HAP-1 (cell line): Measurements from ENCODE around the gene MFAP4.

Source experiments
- DNase-seq, 2 experiments: peaks; one replicate each; pipeline ENCODE4 v3.0.0-alpha.2; 2016 to 2020; ENCODE audit warnings: low spot score in 2 of 2
- H3K27me3 ChIP-seq: fragments of 250-450 bp; sonication (Bioruptor Pico); 2 replicates; pipeline ENCODE4 v1.5.1; 2020; ENCODE audit warnings: low read depth, mild to moderate bottlenecking, moderate library complexity
- H3K36me3 ChIP-seq: fragments of 250-450 bp; sonication (Bioruptor Pico); replicated peaks from 2 replicates; pipeline ENCODE4 v1.5.1; 2020; ENCODE audit warnings: mild to moderate bottlenecking
- H3K4me1 ChIP-seq: fragments of 250-450 bp; sonication (Bioruptor Pico); 2 replicates; pipeline ENCODE4 v1.5.1; 2020; ENCODE audit warnings: mild to moderate bottlenecking
- H3K4me3 ChIP-seq: fragments of 250-450 bp; sonication (Bioruptor Pico); 2 replicates; pipeline ENCODE4 v1.5.1; 2020; ENCODE audit warnings: mild to moderate bottlenecking, moderate library complexity
- H3K9me3 ChIP-seq: fragments of 250-450 bp; sonication (Bioruptor Pico); 2 replicates; pipeline ENCODE4 v1.5.1; 2020; ENCODE audit warnings: mild to moderate bottlenecking, moderate library complexity
- in situ Hi-C: fragments of 300-500 bp; cut with MboI; formaldehyde crosslinking; loops from 3 replicates; pipeline ENCODE4 v1.14.3; 2020; ENCODE audit warnings: low sequenced_read_pairs, inconsistent platforms, mixed read lengths

The MFAP4 gene

DNA sequence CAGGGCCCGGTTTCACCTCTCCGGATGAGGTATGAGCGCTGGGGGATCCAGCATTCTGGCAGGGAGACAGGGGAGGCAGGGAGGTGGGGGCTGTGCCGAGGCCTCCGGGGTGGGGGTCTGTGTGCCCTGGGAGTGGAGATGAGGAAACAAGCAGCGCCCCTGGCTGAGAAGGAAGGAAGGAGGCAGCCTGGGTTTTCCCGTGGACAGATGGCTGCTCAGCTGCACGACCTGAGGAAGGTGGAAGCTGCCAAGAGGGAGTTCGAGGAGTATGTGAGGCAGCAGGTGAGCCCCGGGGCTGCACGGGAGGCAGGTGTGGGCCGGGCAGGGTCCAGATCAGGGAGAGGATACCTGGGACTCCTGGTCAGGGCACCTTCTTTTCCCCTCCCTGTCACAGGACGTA, 28.3 kb upstream of the MFAP4 start:
- no peak overlapping the region for H3K4me3 ChIP-seq
- in situ Hi-C loops, result no loop called here
- DNase-seq, result no peak
- H3K4me1 ChIP-seq, result no peaks in the 10 kb centered on the region
- no peaks in the 10 kb centered on the region for H3K27me3 ChIP-seq
- no peaks in the 10 kb centered on the region for H3K36me3 ChIP-seq
- H3K9me3 ChIP-seq, result no peaks in the 10 kb centered on the region

DNA sequence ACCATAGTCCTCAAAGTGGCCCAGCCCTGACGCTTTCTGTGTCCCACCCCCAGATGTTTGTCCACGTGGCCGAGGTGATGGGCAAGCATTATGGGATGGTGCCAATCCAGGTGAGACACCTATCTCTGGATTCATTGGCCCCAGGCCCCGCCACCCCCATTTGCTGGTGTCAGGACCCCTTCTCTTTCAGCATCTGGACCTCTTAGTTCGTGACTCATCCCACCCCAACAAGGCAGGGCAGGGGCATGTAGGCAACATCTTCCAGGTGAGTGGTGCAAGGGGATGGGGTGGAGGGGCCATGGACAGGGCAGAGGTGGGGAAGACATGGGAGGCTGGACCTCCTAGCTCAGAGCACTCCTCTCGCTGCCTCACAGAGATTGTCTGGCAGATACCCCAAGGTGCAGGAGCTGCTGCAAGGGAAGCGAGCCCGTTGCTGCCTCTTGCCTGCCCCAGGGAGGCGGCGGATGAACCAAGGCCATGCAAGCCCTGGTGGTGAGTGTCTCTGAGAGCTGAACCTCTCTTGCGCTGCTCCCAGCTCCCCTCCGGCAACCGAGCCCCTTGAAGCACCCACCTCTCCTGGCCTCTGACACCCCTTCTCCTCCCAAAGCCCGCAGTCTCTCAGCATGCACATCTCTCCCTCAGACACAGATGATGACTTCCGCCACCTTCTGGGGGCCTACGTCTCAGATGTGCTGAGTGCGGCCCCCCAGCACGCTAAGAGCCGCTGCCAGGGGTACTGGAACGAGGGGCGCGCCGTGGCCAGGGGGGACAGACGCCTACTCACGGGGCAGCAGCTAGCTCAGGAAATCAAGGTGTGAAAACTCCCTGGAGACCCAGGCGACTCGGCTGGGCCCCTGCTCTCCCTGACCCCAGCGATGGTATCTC, 27.6 kb upstream of the MFAP4 start:
- Histone ChIP-seq H3K4me3 (no peak overlapping the region), H3K36me3 (no peaks in the 10 kb centered on the region), H3K27me3 (no peaks in the 10 kb centered on the region), H3K4me1 (no peaks in the 10 kb centered on the region), H3K9me3 (no peaks in the 10 kb centered on the region)
- in situ Hi-C loops, result no loop called here
- DNase-seq, result no peak

DNA sequence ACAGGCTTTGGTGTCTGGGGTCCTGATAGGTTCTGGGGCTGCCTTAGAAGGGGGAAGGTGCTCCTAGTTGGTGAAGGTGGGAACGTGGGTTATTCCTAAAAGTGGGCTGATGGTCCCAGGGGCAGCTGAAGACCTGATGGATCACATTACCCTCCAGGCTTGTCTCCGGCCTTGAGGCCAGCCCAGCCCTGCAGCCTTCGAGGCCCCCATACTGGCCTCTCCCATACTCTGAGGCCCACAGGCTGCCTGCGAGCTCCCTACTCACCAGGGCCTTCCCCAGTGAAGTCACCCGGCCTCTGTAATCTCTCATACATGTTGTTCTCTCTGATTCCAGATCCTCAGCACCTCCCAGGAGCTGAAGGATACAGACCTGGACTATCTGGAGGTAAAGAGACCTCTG, 26.8 kb upstream of the MFAP4 start:
- in situ Hi-C loops, result no loop called here
- no peaks in the 10 kb centered on the region for H3K27me3 ChIP-seq

DNA sequence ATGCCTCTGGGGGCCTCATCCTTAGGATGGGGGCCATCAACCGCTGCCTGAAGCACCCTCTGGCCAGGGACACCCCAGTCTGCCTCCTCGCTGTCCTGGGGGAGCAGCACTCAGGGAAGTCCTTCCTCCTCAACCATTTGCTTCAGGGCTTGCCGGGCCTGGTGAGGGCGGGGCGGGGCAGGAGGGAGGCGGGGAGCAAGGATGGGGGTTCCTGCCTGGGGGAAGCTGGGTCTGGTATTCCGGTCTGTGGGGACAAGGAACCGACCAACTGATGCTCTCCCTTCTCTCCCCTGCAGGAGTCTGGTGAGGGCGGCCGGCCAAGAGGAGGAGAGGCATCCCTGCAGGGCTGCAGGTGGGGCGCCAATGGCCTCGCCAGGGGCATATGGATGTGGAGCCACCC, 26.0 kb upstream of the MFAP4 start:
- Histone ChIP-seq H3K9me3 (no peaks in the 10 kb centered on the region), H3K27me3 (no peaks in the 10 kb centered on the region), H3K4me1 (no peaks in the 10 kb centered on the region), H3K36me3 (no peaks in the 10 kb centered on the region), H3K4me3 (no peak overlapping the region)
- in situ Hi-C loops, result no loop called here
- DNase-seq, result no peak

More for the DNA sequence above, 26.8 kb upstream of the MFAP4 start:
- no peak for DNase-seq
- no peaks in the 10 kb centered on the region for H3K9me3 ChIP-seq
- H3K4me1 ChIP-seq, result no peaks in the 10 kb centered on the region
- no peaks in the 10 kb centered on the region for H3K36me3 ChIP-seq
- no peak overlapping the region for H3K4me3 ChIP-seq

DNA sequence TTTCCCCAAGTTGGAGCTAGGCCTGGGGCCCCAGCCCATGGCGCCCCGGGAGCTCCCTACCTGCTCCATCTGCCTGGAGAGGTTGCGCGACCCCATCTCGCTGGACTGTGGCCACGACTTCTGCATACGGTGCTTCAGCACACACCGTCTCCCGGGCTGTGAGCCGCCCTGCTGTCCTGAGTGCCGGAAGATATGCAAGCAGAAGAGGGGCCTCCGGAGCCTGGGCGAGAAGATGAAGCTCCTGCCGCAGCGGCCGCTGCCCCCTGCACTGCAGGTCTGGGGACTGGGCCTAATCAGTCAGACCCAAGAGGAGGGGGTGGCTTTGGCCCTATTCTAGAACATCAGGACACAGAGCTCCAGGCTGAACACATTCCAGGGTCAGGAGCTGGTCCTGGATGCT, 25.5 kb upstream of the MFAP4 start:
- H3K27me3 ChIP-seq, result no peaks in the 10 kb centered on the region
- no peak for DNase-seq
- no peaks in the 10 kb centered on the region for H3K4me1 ChIP-seq
- no peak overlapping the region for H3K4me3 ChIP-seq
- H3K36me3 ChIP-seq, result no peaks in the 10 kb centered on the region
- no peaks in the 10 kb centered on the region for H3K9me3 ChIP-seq
- in situ Hi-C loops, result no loop called here

DNA sequence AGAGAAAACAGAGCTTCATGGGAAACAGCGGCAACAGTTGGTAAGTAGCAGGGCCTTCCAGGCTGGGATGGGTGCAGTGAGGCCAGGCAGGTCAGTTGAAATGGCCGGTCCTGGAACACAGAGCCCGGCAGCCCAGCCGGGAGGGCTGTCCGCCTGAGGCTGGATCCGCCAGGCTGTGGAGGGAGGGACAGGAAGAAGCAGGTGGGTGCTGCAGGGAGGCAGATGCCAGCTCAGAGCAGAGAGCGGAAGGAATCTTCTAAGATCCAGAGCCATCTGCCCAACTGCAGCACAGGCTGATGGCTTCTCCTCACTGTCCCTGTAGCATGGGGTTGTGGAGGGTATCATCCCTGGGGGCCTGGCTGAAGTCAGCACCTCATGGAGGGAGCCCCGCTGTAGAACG, 24.6 kb upstream of the MFAP4 start:
- no peak for DNase-seq
- in situ Hi-C loops, result no loop called here

DNA sequence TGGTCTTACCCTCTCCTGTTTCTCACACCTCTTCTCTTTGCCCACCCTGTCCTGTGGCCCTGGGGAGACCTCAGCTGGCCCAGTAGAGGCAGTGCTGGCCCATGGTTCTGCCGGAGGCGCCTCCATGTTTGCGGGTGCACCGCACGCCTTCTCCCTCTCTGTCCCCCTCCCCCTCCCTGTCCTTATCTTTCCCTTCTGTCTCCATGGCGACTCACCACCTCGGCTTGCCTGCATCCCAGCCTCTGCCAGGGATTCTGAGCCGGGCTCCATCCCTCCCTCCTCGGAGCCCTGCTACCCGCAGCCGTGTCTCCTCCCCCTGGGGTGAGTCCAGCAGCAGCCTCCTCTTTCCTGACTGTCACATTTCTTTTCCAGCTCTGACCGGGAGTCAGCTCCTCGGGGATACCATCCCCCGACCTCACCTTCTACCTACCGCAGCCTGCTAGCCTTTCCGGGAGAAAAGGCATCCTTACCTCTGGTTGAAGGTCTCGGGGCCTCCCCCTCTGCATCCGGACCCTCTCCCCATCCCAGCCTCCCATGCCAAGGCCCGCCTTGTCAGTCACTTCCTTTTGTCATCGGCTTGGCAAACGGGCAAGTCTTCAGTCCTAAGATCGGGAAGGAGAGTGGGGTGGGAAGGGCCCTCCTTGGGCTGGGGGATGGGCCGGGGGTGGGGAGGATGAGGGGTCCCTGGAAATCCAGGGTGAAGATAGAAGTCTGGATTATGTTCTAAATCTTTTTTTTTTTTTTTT, 24.1 kb upstream of the MFAP4 start, which contains the start of gene RNF112:
Gene RNF112, plus strand, starts transcription at position 358 of the 746 bp plus-strand sequence. Its CDS starts 177 bp downstream, at position 535.
- DNase-seq, result no peak
- in situ Hi-C loops, result no loop called here
- Histone ChIP-seq H3K36me3 (no peaks in the 10 kb centered on the region), H3K27me3 (no peaks in the 10 kb centered on the region), H3K9me3 (no peaks in the 10 kb centered on the region), H3K4me1 (no peaks in the 10 kb centered on the region), H3K4me3 (no peak within 1 kb of the TSS)

More for the DNA sequence above, 24.6 kb upstream of the MFAP4 start:
- Histone ChIP-seq H3K4me3 (no peak overlapping the region), H3K27me3 (no peaks in the 10 kb centered on the region), H3K4me1 (no peaks in the 10 kb centered on the region), H3K36me3 (no peaks in the 10 kb centered on the region), H3K9me3 (no peaks in the 10 kb centered on the region)

DNA sequence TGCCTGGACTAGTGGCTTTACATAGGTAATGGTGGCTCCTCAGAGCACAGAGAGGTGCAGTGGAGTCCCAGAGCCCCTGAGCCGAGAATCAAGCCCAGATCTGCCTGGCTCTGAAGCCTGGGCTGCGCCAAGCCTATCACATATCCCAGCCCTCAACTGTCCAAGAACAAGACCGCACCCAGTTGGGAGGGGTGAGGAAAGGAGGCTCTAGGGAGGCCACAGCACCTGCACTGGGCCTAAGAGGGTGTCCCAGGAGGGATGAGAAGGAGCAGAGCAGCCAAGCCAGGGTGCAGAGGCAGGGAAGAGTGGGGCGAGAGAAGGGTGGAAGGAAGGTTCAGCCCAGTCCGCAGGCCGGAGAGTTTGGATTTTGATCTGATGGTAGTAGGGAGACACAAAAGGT, 23.1 kb upstream of the MFAP4 start:
- no peak for DNase-seq
- Histone ChIP-seq H3K9me3 (no peaks in the 10 kb centered on the region), H3K27me3 (no peaks in the 10 kb centered on the region), H3K4me3 (no peak overlapping the region), H3K36me3 (no peaks in the 10 kb centered on the region), H3K4me1 (no peaks in the 10 kb centered on the region)
- in situ Hi-C loops, result no loop called here

DNA sequence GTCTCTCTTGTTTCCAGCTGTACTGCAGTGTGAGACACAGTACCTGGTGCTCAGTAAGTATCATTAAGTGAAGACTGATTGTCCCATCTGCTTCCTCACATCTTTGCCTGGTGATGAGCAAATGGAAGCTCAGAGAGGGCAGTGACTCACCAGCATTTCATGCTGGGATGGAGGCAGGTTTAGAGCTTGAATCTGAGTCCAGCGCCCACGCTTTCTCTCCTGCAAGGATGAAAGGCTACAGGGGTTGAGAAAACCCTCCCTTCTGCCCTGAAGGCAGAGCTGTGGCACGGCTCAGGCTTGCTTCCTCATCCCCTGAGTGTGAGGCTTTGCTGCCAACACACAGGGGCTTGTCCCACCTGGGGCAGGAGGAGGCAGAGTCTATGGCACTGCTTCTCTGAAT, 22.5 kb upstream of the MFAP4 start:
- Histone ChIP-seq H3K9me3 (no peaks in the 10 kb centered on the region), H3K27me3 (no peaks in the 10 kb centered on the region), H3K4me3 (no peak overlapping the region), H3K4me1 (no peaks in the 10 kb centered on the region), H3K36me3 (no peaks in the 10 kb centered on the region)
- no peak for DNase-seq
- in situ Hi-C loops, result no loop called here

DNA sequence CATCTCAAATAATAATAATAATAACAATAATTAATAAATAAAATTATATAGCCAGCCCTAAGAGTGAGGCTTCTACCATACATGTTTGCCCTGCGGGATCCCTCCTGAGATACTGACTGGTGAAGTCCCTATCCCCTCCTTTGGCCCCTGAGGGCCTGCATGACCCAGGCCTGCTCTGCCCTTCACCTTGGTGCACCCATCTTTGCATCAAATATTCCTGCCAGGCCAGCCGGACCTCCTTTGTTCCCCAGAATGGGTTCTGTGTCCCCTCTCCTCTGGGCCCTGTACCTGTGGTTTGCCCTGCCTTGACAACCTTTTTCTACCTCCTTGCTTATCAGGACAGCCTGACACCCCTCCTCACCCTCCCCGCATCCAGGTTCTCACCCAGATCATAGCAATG, 22.1 kb upstream of the MFAP4 start:
- in situ Hi-C loops, result no loop called here
- no peak overlapping the region for H3K4me3 ChIP-seq
- H3K4me1 ChIP-seq, result no peaks in the 10 kb centered on the region
- no peaks in the 10 kb centered on the region for H3K27me3 ChIP-seq
- no peaks in the 10 kb centered on the region for H3K36me3 ChIP-seq
- H3K9me3 ChIP-seq, result no peaks in the 10 kb centered on the region
- no peak for DNase-seq

DNA sequence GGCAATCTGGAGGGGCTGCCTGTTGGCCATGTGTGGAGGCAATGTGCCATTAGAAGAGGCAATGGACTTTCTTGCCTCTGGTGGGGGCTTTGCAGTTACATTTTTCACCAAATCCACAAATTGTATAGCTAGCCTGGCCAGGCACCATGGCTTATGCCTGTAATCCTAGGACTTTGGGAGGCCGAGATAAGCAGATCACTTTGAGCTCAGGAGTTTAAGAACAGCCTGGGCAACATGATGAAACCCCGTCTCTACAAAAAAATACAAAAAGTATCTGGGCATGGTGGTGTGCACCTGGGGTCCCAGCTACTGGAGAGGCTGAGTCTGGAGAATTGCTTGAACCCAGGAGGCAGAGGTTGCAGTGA, 21.3 kb upstream of the MFAP4 start:
- H3K4me1 ChIP-seq, result no peaks in the 10 kb centered on the region
- DNase-seq, result no peak
- H3K27me3 ChIP-seq, result no peaks in the 10 kb centered on the region
- H3K9me3 ChIP-seq, result no peaks in the 10 kb centered on the region
- H3K36me3 ChIP-seq, result no peaks in the 10 kb centered on the region
- H3K4me3 ChIP-seq, result no peak overlapping the region
- in situ Hi-C loops, result no loop called here

DNA sequence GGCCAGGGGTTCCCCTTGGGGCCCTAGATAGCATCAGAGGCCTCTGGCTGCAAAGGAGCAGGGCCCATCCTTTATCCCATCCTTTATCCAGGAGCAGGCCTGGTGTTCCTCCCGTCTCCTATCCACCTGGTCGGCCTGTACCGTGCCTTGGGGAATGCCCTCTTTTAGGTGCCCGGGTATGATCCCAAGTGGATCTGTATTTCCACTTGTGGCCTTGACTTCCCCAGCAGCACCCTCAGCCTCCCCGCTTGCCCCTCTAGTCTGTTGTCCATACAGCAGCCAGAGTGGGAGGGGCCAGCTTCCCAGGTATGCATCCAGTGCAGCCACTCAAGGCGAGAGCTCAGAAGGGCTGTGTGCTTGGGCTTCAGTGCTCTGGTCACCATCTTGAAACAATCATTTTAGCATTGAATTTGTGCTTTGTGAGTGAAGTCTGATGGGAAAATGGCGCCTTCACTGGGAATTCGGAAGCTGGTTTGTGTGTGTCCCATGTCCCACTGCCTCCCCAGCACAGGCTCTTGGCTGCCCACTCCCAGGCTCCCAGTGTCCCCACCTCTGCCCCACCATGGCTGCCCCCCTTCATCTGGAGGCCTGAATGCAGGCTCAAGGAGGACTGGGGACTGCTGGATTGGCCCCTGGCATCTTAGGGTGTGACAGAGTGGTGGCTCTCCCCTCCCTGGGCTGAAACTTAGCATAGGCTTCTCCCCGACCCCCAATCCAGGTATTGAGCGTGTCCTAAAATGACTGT, 20.8 kb upstream of the MFAP4 start:
- Histone ChIP-seq H3K27me3 (no peaks in the 10 kb centered on the region), H3K4me3 (no peak overlapping the region), H3K9me3 (no peaks in the 10 kb centered on the region), H3K4me1 (no peaks in the 10 kb centered on the region), H3K36me3 (no peaks in the 10 kb centered on the region)
- in situ Hi-C loops, result no loop called here
- DNase-seq, result no peak

DNA sequence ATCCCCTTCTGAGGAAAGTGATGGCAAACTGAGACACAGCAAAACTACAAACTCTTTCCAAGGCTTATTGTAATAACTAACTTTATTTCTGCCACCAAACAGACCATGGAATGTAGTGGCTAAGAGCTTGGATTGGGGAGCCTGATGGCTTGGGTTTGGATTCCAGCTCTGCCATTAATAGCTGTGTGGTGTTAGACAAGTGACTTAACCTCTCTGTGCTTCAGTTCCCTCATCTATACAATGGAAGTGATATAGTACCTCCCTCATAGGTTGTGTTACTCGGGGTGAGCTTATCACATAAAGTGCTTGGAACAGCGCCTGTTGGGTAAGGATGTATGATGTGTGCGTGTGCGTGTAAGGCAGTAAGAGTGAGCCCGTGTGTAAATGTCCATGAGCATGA, 18.1 kb upstream of the MFAP4 start:
- Histone ChIP-seq H3K9me3 (no peaks in the 10 kb centered on the region), H3K4me1 (no peaks in the 10 kb centered on the region), H3K27me3 (no peaks in the 10 kb centered on the region), H3K4me3 (no peak overlapping the region), H3K36me3 (no peaks in the 10 kb centered on the region)
- no peak for DNase-seq
- in situ Hi-C loops, result no loop called here

DNA sequence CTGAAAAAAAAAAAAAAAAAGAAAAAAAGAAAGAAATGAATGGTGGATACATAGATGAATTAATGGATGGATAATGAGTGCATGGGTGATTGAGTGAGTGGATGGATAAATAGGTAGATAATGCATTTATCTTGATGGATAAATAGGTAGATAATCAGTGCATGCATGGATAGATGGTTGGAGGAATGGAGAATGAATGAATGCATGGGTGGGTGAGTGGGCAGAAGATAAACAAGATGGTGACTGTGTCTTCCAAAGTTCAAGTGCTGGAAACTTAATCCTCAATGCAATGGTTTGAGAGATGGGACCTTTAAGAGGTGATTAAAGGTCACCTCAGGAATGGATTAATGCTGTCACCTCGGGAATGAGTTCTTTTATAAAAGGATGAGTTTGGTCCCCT, 17.3 kb upstream of the MFAP4 start:
- H3K27me3 ChIP-seq, result no peaks in the 10 kb centered on the region
- no peak for DNase-seq
- in situ Hi-C loops, result no loop called here

More for the DNA sequence above, 17.3 kb upstream of the MFAP4 start:
- H3K4me3 ChIP-seq, result no peak overlapping the region
- no peaks in the 10 kb centered on the region for H3K36me3 ChIP-seq
- no peaks in the 10 kb centered on the region for H3K9me3 ChIP-seq
- H3K4me1 ChIP-seq, result no peaks in the 10 kb centered on the region
